Stomach (tissue), 9 donors: ENCODE data around the gene ANKRD17. TPM values are rescaled to one million over a fixed set of nuclear protein-coding genes. Genes with fewer than 3 reads are reported as not detected.

Experiments
- DNase-seq, 2 donors: peaks; one replicate each; pipeline versions ENCODE4 v3.0.0 to v3.0.0-alpha.2; 2013 to 2019
- H3K27ac ChIP-seq, 5 donors: fragments of 200-600 bp in 4 of 5; sonication (generic) in 4 of 5; one replicate each; pipeline ENCODE4 v1.5.1; 2013 to 2019; ENCODE audit warnings: mild to moderate bottlenecking in 1 of 5, moderate library complexity in 1 of 5
- H3K27me3 ChIP-seq, 3 donors: fragments of 200-600 bp; sonication (generic); one replicate each; pipeline ENCODE4 v1.5.1; 2017 to 2019; ENCODE audit warnings: mixed run types in 1 of 3
- H3K36me3 ChIP-seq, 4 donors: fragments of 200-600 bp; sonication (generic); 1 replicate in 3 of 4; 2 replicates in 1 of 4; pipeline ENCODE4 v1.5.1; 2016 to 2019
- H3K4me1 ChIP-seq, 4 donors: fragments of 200-600 bp; sonication (generic); one replicate each; pipeline ENCODE4 v1.5.1; 2016 to 2019
- H3K4me3 ChIP-seq, 4 donors: fragments of 200-600 bp; sonication (generic) in 3 of 4; one replicate each; pipeline ENCODE4 v1.5.1; 2016 to 2019; ENCODE audit warnings: mild to moderate bottlenecking in 1 of 4
- H3K9me3 ChIP-seq, 4 donors: fragments of 200-600 bp; sonication (generic); one replicate each; pipeline ENCODE4 v1.5.1; 2016 to 2019
- CTCF ChIP-seq, 7 experiments: fragments of 450-650 bp in 4 of 7; fragments of 200-600 bp in 3 of 7; sonication (generic) in 3 of 7; IDR thresholded peaks; one replicate each; pipeline ENCODE4 v1.5.1; 2016 to 2019; ENCODE audit warnings: antibody characterized with exemption in 7 of 7, control low read depth in 2 of 7, mild to moderate bottlenecking in 1 of 7
- EP300 ChIP-seq: sonication (generic); formaldehyde crosslinking; IDR thresholded peaks from one replicate; pipeline ENCODE4 v1.6.1; 2017; ENCODE audit warnings: antibody characterized with exemption
- POLR2A ChIP-seq, 4 donors: fragments of 450-650 bp; IDR thresholded peaks; one replicate each; pipeline ENCODE4 v1.6.1; 2016; ENCODE audit warnings: antibody characterized with exemption in 4 of 4, control low read depth in 2 of 4, mild to moderate bottlenecking in 1 of 4, moderate library complexity in 1 of 4
- POLR2AphosphoS5 ChIP-seq, 3 donors: sonication (generic); formaldehyde crosslinking; IDR thresholded peaks; one replicate each; pipeline ENCODE4 v1.6.1; 2016; ENCODE audit warnings: antibody characterized with exemption in 3 of 3
- WGBS, 5 donors: extraction: QIAGEN DNeasy Blood & Tissue Kit in 3 of 5; methylation state at CpG; one replicate each; pipeline versions ENCODE4 v1.1.5 to v1.1.7; 2013 to 2018; 5-methylcytosine and 5-hydroxymethylcytosine counted together
- intact Hi-C: fragments of 100-400 bp; cut with DNase I; formaldehyde crosslinking; loops from one replicate; pipeline ENCODE4 v1.15.1; 2023; ENCODE audit warnings: low total_unique reads
- polyA plus RNA-seq, 3 donors: library from polyadenylated mRNA; stranded (reverse); fragments of 200-250 nt; gene quantifications; one replicate each; pipeline ENCODE4 v1.2.3, GENCODE V29; 2013
- total RNA-seq, 5 donors: library from RNA; depleted of rRNA; stranded (reverse); fragments of >200 nt; gene quantifications; one replicate each; pipeline versions ENCODE4 v1.1.0 to v1.2.3, GENCODE V29; 2014 to 2016
- donor health status: healthy with polysubstance abuse.
- donor health status: Bipolar disorder and iron deficiency.
- donor health status: healthy.

The ANKRD17 gene
- total and polyA plus RNA-seq, 8 donors: 6.9 to 128 (median 56.8) TPM

- peak within 1 kb of the TSS; percentile 91 to 99 (median 98) for H3K27ac ChIP-seq
- intact Hi-C loops: no loop called here
These were observed 189.1 kb downstream of the ANKRD17 start, which contains the start of gene COX18 for GRCh38 chr4:73069338-73070073. Gene COX18, minus strand, starts transcription at chr4:73069716. Its CDS starts 67 bp downstream, at chr4:73069649.

GRCh38 chr4:73068491-73069337, 189.9 kb downstream of the ANKRD17 start:
- Histone ChIP-seq H3K4me3 (peak overlapping the region; percentile 63 to 84 (median 70)), H3K27me3 (no peaks in the 10 kb centered on the region), H3K9me3 (no peaks in the 10 kb centered on the region), H3K4me1 (peaks cover 6 to 43% (median 28%) of the 10 kb centered on the region in 4 donors), H3K27ac (peak overlapping the region; percentile 91 to 99 (median 98)), H3K36me3 (peaks cover 0 to 27% (median 9%) of the 10 kb centered on the region in 4 donors)
- peak; percentile 8 to 14 (median 11) for TF ChIP-seq POLR2AphosphoS5 (IDR thresholded peaks at IDR 0.05)
- no peak for TF ChIP-seq POLR2A (IDR thresholded peaks at IDR 0.05)
- 0 to 1% (median 0%) methylated on average over 18 to 27 of the region's 27 CpGs for WGBS, 5 donors
- intact Hi-C loops: no loop called here
- peak in 1 of 2 donors; percentile 62 for DNase-seq

More at GRCh38 chr4:73069338-73070073, 189.1 kb downstream of the ANKRD17 start, which contains the start of gene COX18:
- DNase-seq: peak; percentile 99
- TF ChIP-seq POLR2A (IDR thresholded peaks at IDR 0.05) (peak in 2 of 4 donors; percentile 66 to 85), CTCF (IDR thresholded peaks at IDR 0.05) (no peak), EP300 (no peak), POLR2AphosphoS5 (IDR thresholded peaks at IDR 0.05) (peak; percentile 95 to 98 (median 97))
- peaks cover 0 to 27% (median 10%) of the 10 kb centered on the region in 4 donors for H3K36me3 ChIP-seq
- peak within 1 kb of the TSS; percentile 63 to 84 (median 70) for H3K4me3 ChIP-seq
- H3K9me3 ChIP-seq: no peaks in the 10 kb centered on the region
- H3K4me1 ChIP-seq: peaks cover 6 to 43% (median 24%) of the 10 kb centered on the region in 4 donors
- WGBS, 5 donors: 0 to 3% (median 0%) methylated on average over 3 to 62 of the region's 62 CpGs
- H3K27me3 ChIP-seq: no peaks in the 10 kb centered on the region

GRCh38 chr4:73067971-73068394, 190.6 kb downstream of the ANKRD17 start:
- H3K4me1 ChIP-seq: peaks cover 6 to 43% (median 28%) of the 10 kb centered on the region in 4 donors
- WGBS, 5 donors: 27 to 53% (median 35%) methylated on average over 4 of the region's 4 CpGs
- H3K4me3 ChIP-seq: peak overlapping the region; percentile 63 to 84 (median 70)
- no peaks in the 10 kb centered on the region for H3K9me3 ChIP-seq
- TF ChIP-seq EP300: no peak
- no peak for TF ChIP-seq POLR2A (IDR thresholded peaks at IDR 0.05)
- no peak for TF ChIP-seq CTCF (IDR thresholded peaks at IDR 0.05)
- TF ChIP-seq POLR2AphosphoS5 (IDR thresholded peaks at IDR 0.05): no peak
- H3K27me3 ChIP-seq: no peaks in the 10 kb centered on the region
- intact Hi-C loops: no loop called here
- H3K27ac ChIP-seq: peak overlapping the region in 4 of 5 donors; percentile 91 to 99 (median 96)
- DNase-seq: peak in 1 of 2 donors; percentile 12
- H3K36me3 ChIP-seq: peaks cover 0 to 30% (median 14%) of the 10 kb centered on the region in 4 donors

GRCh38 chr4:73066928-73067327, 191.7 kb downstream of the ANKRD17 start:
- Histone ChIP-seq H3K9me3 (no peaks in the 10 kb centered on the region), H3K36me3 (peaks cover 1 to 41% (median 24%) of the 10 kb centered on the region in 4 donors), H3K27ac (peak overlapping the region in 1 of 5 donors; percentile 63), H3K27me3 (no peaks in the 10 kb centered on the region), H3K4me1 (peaks cover 6 to 43% (median 28%) of the 10 kb centered on the region in 4 donors), H3K4me3 (no peak overlapping the region)
- DNase-seq: no peak
- intact Hi-C loops: no loop called here
- TF ChIP-seq EP300: no peak
- TF ChIP-seq CTCF (IDR thresholded peaks at IDR 0.05): no peak
- TF ChIP-seq POLR2AphosphoS5 (IDR thresholded peaks at IDR 0.05): no peak
- TF ChIP-seq POLR2A (IDR thresholded peaks at IDR 0.05): no peak
- WGBS, 5 donors: 82 to 95% (median 84%) methylated on average over 2 of the region's 2 CpGs
